Left ventricle myocardium inferior (tissue), 1 donor: Measurements from ENCODE around the gene COMMD4. TPM values are rescaled to one million over a fixed set of nuclear protein-coding genes. Genes with fewer than 3 reads are reported as not detected.
A peak's percentile ranks its signal among the peaks of the same experiment; 100 is the strongest.
"Not testable (repeated sequence)": the region's sequence is repeated elsewhere in the genome, so short reads cannot be mapped to it uniquely, and the experiment has no call there.

Experiments
- DNase-seq: peaks from one replicate; pipeline ENCODE4 v3.0.0-alpha.2; 2020
- H3K27ac ChIP-seq: fragments of 200-600 bp; replicated peaks from 2 replicates; pipeline ENCODE4 v1.8.0; 2021
- H3K27me3 ChIP-seq: fragments of 200-600 bp; 2 replicates; pipeline ENCODE4 v1.8.0; 2021; ENCODE audit warnings: low read depth
- H3K36me3 ChIP-seq: fragments of 200-600 bp; 2 replicates; pipeline ENCODE4 v1.8.0; 2021
- H3K4me1 ChIP-seq: fragments of 200-600 bp; 2 replicates; pipeline ENCODE4 v1.8.0; 2021
- H3K4me3 ChIP-seq: fragments of 200-600 bp; 2 replicates; pipeline ENCODE4 v1.8.0; 2021; ENCODE audit warnings: mild to moderate bottlenecking, moderate library complexity
- H3K9me3 ChIP-seq: fragments of 200-600 bp; replicated peaks from 2 replicates; pipeline ENCODE4 v1.8.0; 2021
- intact Hi-C: fragments of 100-400 bp; cut with micrococcal nuclease; formaldehyde crosslinking; loops from one replicate; pipeline ENCODE4 v1.11.0; 2022
- total RNA-seq: library from RNA; stranded (reverse); fragmentation: NEBNext Ultra II Directional; extraction: Animal tissue kit (Norgen Biotek cat#: 25700); gene quantifications from one replicate; pipeline ENCODE4 v1.2.1, GENCODE V29; 2021
- TF ChIP-seq, protein P1 (sequence below): fragments of 200-600 bp; IDR thresholded peaks from 2 replicates; pipeline ENCODE4 v1.8.0; 2021; ENCODE audit warnings: antibody characterized with exemption, mild to moderate bottlenecking, borderline replicate concordance
- donor health status: DM: no; HTN: yes; CAD: no; lungs with severe emphysema.

Gene COMMD4
- total RNA-seq, 1 donor from 2014 or later, result 36.4 TPM

DNA sequence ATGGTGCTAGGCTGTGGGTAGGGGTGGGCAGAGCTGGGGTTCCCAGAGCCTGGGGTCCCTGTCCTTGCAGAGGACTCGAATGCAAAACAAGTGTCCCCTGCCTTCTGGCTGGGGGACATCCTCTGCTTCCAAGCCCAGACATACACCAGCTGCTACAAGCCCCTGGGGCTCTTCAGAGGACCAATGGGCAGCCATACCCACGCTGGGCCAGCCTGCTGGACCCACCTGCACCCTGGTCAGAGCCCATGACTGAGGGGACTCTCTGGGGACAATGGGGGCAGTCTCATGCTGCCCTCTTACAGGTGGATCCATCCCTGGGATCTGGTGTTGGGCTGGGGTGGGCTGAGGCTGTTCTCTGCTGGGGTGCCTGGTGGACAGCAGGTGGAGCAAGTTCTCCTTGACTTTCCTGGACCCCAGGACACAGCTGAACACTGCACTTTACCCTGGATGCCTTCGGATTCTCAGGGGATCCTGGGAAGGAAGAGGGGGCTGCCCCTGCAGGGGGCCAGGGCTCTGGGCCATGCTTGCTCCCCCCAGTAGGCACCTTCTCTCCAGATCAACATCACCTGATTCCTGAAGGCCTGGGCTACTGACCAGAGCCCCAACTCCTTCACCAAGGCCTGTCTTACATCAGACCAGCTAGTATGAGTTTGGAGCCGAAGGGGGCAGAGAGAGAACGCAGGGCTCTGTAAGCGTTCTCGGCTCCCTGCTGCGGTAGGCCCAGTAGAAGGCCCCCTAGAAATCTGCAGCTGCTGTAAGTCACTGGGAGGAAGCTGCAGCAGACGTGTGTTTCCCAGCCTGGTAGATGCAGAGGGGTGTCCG, 7.2 kb upstream of the COMMD4 start:
- TF ChIP-seq, protein P1, sequence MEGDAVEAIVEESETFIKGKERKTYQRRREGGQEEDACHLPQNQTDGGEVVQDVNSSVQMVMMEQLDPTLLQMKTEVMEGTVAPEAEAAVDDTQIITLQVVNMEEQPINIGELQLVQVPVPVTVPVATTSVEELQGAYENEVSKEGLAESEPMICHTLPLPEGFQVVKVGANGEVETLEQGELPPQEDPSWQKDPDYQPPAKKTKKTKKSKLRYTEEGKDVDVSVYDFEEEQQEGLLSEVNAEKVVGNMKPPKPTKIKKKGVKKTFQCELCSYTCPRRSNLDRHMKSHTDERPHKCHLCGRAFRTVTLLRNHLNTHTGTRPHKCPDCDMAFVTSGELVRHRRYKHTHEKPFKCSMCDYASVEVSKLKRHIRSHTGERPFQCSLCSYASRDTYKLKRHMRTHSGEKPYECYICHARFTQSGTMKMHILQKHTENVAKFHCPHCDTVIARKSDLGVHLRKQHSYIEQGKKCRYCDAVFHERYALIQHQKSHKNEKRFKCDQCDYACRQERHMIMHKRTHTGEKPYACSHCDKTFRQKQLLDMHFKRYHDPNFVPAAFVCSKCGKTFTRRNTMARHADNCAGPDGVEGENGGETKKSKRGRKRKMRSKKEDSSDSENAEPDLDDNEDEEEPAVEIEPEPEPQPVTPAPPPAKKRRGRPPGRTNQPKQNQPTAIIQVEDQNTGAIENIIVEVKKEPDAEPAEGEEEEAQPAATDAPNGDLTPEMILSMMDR, result no peak
- Histone ChIP-seq H3K4me1 (no peaks in the 10 kb centered on the region), H3K27ac (no peak overlapping the region), H3K4me3 (no peak overlapping the region), H3K27me3 (no peaks in the 10 kb centered on the region), H3K36me3 (no peaks in the 10 kb centered on the region), H3K9me3 (no peaks in the 10 kb centered on the region)
- no peak for DNase-seq
- intact Hi-C loops, result no loop called here

DNA sequence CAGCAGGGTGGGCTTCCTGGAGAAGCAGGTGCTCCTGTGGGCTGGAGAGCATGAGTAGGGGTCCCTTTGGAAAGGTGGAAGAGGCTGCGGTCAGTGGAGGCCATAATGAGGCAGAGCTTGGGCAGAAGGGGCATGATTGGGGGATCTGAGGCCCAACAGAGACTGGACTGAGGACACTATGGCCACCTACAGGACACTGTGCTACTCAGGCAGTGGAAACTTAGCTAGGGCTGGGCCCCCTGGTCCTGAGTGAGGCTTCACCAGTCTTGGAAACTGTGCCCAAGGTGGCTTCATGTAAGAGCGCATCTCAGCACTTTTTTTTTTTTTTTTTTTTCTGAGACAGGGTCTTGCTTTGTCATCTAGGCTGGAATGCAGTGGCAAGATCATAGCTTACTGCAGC, 6.3 kb upstream of the COMMD4 start:
- Histone ChIP-seq H3K4me3 (no peak overlapping the region), H3K27ac (no peak overlapping the region), H3K9me3 (no peaks in the 10 kb centered on the region), H3K4me1 (no peaks in the 10 kb centered on the region), H3K27me3 (no peaks in the 10 kb centered on the region), H3K36me3 (no peaks in the 10 kb centered on the region)
- DNase-seq, result no peak
- TF ChIP-seq, protein P1, result no peak
- intact Hi-C loops, result no loop called here

DNA sequence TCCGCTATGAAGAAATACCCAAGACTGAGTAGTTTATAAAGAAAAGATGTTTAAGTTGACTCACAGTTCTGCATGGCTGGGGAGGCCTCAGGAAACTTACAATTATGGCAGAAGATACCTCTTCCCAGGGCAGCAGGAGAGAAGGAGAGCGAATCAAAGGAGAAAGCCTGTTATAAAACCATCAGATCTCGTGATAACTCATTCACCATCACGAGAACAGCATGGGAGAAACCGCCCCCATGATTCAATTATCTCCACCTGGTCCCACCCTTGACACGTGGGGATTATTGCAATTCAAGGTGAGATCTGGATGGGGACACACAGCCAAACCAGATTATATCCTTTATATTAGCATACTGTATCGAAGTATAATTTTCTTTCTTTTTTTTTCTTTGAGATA, 3.8 kb upstream of the COMMD4 start:
- DNase-seq, H3K27ac ChIP-seq, H3K36me3 ChIP-seq, H3K4me3 ChIP-seq, H3K9me3 ChIP-seq, H3K27me3 ChIP-seq, intact Hi-C loops: not testable (repeated sequence)
- H3K4me1 ChIP-seq, result peaks cover 20% of the 10 kb centered on the region

DNA sequence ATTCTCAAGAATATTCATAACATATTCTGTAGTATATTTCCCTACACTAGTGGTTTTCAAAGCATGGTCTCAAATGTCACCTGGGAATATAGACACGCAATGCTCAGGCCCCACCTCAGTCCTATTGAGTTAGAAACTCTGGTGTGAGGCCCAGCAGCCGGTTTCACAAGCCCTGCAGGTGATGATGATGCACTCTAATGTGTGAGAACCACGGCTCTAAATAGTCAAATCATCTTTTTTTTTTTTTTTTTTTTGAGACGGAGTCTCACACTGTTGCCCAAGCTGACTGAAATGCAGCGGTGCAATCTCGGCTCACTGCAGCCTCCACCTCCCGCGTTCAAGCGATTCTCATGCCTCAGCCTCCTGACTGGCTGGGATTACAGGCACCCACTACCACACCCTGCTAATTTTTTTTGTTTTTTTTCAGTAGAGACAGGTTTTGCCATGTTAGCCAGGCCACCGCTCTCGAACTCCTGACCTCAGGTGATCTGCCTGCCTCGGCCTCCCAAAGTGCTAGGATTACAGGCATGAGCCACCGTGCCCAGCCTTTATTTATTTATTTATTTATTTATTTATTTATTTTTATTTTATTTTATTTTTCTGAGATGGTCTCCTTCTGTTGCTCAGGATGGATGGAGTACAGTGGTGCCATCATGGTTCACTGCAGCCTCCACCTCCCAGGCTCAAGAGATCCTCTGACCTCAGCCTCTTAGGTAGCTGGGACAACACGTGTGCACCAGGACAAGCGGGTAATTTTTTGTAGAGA, 2.0 kb upstream of the COMMD4 start:
- H3K27me3 ChIP-seq, intact Hi-C loops: not testable (repeated sequence)

DNA sequence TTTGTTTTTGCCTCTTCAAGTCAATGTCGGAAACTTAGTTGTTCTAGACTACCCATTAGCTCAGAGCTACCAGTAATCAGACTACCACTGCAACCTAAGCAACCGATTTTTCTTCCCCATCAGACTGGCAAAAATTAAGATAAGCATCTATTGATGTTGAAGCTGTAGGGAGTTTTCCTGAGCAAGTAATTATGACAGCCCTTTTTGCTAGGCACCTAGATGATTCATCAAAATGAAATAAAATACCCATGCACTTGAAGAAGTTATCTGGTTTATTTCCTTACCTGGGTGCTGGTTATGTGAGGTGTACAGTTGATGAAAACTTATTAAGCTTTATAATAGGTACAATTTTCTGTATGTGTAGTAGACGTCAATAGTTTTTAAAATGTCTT, 554 bp upstream of the COMMD4 start:
- Histone ChIP-seq H3K27ac (peak overlapping the region; percentile 83), H3K27me3 (no peaks in the 10 kb centered on the region), H3K36me3 (peaks cover 12% of the 10 kb centered on the region), H3K4me3 (peak overlapping the region; percentile 98), H3K9me3 (no peaks in the 10 kb centered on the region), H3K4me1 (peaks cover 21% of the 10 kb centered on the region)
- TF ChIP-seq, protein P1, result no peak
- DNase-seq, result no peak
- intact Hi-C loops, result no loop called here

More for the DNA sequence above, 2.0 kb upstream of the COMMD4 start:
- H3K4me3 ChIP-seq, DNase-seq, H3K9me3 ChIP-seq, H3K36me3 ChIP-seq, H3K27ac ChIP-seq: not testable (repeated sequence)
- H3K4me1 ChIP-seq, result peaks cover 21% of the 10 kb centered on the region

DNA sequence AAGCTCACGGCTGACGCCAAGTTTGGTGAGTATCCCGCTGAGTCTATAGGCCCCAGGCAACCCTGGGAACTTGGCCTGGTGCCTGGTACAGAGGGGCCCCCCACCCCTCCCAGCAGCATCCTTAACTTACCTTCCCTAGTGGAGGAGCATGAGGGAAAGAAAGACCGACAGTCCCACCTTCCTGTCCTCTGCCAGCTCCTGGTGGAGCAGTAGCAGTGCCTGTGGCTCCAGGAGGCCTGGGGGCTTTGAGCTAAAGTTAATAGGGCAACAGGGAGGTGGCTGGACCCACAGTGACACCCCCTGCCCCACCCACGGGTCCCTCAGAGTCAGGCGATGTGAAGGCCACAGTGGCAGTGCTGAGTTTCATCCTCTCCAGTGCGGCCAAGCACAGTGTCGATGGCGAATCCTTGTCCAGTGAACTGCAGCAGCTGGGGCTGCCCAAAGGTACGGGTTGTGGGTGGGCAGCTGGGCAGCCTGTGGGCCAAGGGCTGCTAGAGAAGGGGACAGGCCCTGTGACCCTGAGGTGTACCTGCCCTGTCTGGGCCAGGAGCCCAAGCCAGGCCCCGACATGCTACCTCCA, 2.9 kb downstream of the COMMD4 start:
- intact Hi-C loops, result no loop called here
- H3K36me3 ChIP-seq, result peaks cover 22% of the 10 kb centered on the region
- H3K27me3 ChIP-seq, result no peaks in the 10 kb centered on the region
- no peaks in the 10 kb centered on the region for H3K9me3 ChIP-seq
- TF ChIP-seq, protein P1, result no peak
- DNase-seq, result no peak
- no peak overlapping the region for H3K4me3 ChIP-seq
- no peak overlapping the region for H3K27ac ChIP-seq
- peaks cover 21% of the 10 kb centered on the region for H3K4me1 ChIP-seq
